IMR-90 (cell line): ENCODE measurements around the gene CST4. TPM values are rescaled to one million over a fixed set of nuclear protein-coding genes. Genes with fewer than 3 reads are reported as not detected.
A peak's percentile ranks its signal among the peaks of the same experiment; 100 is the strongest.
"Not testable (repeated sequence)": the region's sequence is repeated elsewhere in the genome, so short reads cannot be mapped to it uniquely, and the experiment has no call there.

ENCODE experiments used
- ATAC-seq: fragments of 200-7000 bp; cut with Tn5 transposase; 2 replicates; pipeline ENCODE4 v1.9.1; 2020; ENCODE audit warnings: low read depth, mild to moderate bottlenecking, moderate library complexity
- BruUV-seq: library from RNA; stranded (reverse); fragments of 400-500 nt; replicated peaks from 2 replicates; lab custom pipeline; 2021; lab: Mats Ljungman, UMichigan
- CTCF ChIA-PET: fragments of 300-600 bp; formaldehyde crosslinking; extraction: SDS; loops from one replicate; lab custom pipeline; 2021; ENCODE audit warnings: antibody characterized with exemption; lab: Yijun Ruan, JAX
- POLR2A ChIA-PET: fragments of 300-600 bp; sonication (Branson Sonifier 250); formaldehyde crosslinking; loops from one replicate; lab custom pipeline; 2022; ENCODE audit warnings: antibody characterized with exemption; ENCODE audit not compliant: unreplicated experiment; lab: Charles Lee
- DNase-seq: peaks from one replicate; pipeline ENCODE4 v3.0.0; 2013
- H2AFZ ChIP-seq: replicated peaks from 2 replicates; pipeline ENCODE3; 2013; ENCODE audit warnings: low read length, mild to moderate bottlenecking; ENCODE audit not compliant: poor library complexity
- H2AK5ac ChIP-seq: 2 replicates; pipeline ENCODE4 v1.6.1; 2013; ENCODE audit warnings: low read depth, low read length, inconsistent platforms
- H2AK9ac ChIP-seq: replicated peaks from 2 replicates; pipeline ENCODE3; 2013; ENCODE audit warnings: mild to moderate bottlenecking, low read depth, low read length, moderate library complexity; ENCODE audit not compliant: poor library complexity
- H2BK120ac ChIP-seq: 2 replicates; pipeline ENCODE4 v1.6.1; 2013; ENCODE audit warnings: low read depth, low read length, inconsistent platforms
- H2BK15ac ChIP-seq: 3 replicates; pipeline ENCODE4 v1.6.1; 2013; ENCODE audit warnings: low read depth, low read length, inconsistent platforms
- H2BK20ac ChIP-seq: 2 replicates; pipeline ENCODE4 v1.6.1; 2013; ENCODE audit warnings: low read depth, mild to moderate bottlenecking, inconsistent platforms, low read length, moderate library complexity
- H2BK5ac ChIP-seq: 2 replicates; pipeline ENCODE4 v1.6.1; 2013; ENCODE audit warnings: mild to moderate bottlenecking, low read depth, low read length, inconsistent platforms; ENCODE audit not compliant: poor library complexity, severe bottlenecking
- H3K14ac ChIP-seq: replicated peaks from 2 replicates; pipeline ENCODE4 v1.6.1; 2013; ENCODE audit warnings: low read depth, low read length, inconsistent platforms
- H3K18ac ChIP-seq: 2 replicates; pipeline ENCODE4 v1.6.1; 2013; ENCODE audit warnings: low read depth, low read length, control low read depth
- H3K23ac ChIP-seq: 2 replicates; pipeline ENCODE4 v1.6.1; 2013; ENCODE audit warnings: low read depth, low read length, inconsistent platforms
- H3K27ac ChIP-seq: 2 replicates; pipeline ENCODE4 v1.5.1; 2013; ENCODE audit warnings: mild to moderate bottlenecking, control low read depth, low read length; ENCODE audit not compliant: insufficient read depth
- H3K27me3 ChIP-seq: 2 replicates; pipeline ENCODE4 v1.6.1; 2013; ENCODE audit warnings: low read length; ENCODE audit not compliant: control insufficient read depth, insufficient read depth
- H3K36me3 ChIP-seq: 2 replicates; pipeline ENCODE4 v1.6.1; 2013; ENCODE audit warnings: low read length, mixed read lengths; ENCODE audit not compliant: control insufficient read depth, insufficient read depth
- H3K4ac ChIP-seq: 2 replicates; pipeline ENCODE4 v1.6.1; 2013; ENCODE audit warnings: low read depth, low read length, inconsistent platforms
- H3K4me1 ChIP-seq: 2 replicates; pipeline ENCODE4 v1.6.1; 2013; ENCODE audit warnings: low read length, mixed read lengths; ENCODE audit not compliant: control insufficient read depth, insufficient read depth
- H3K4me2 ChIP-seq: 2 replicates; pipeline ENCODE4 v1.6.1; 2013; ENCODE audit warnings: low read depth, mild to moderate bottlenecking, control low read depth, low read length, moderate library complexity
- H3K4me3 ChIP-seq: 2 replicates; pipeline ENCODE4 v1.5.1; 2013; ENCODE audit warnings: low read depth, mild to moderate bottlenecking, control low read depth, low read length, moderate library complexity; ENCODE audit not compliant: insufficient read depth
- H3K56ac ChIP-seq: 2 replicates; pipeline ENCODE4 v1.6.1; 2013; ENCODE audit warnings: low read length, inconsistent platforms; ENCODE audit not compliant: insufficient read depth; ENCODE audit errors: extremely low read depth
- H3K79me1 ChIP-seq, 2 experiments: 2 replicates each; pipeline ENCODE4 v1.6.1; 2013; ENCODE audit warnings: low read length in 2 of 2, inconsistent platforms in 1 of 2, low read depth in 1 of 2
- H3K9ac ChIP-seq: 2 replicates; pipeline ENCODE4 v1.6.1; 2013; ENCODE audit warnings: low read depth, low read length, control low read depth
- H3K9me1 ChIP-seq: 2 replicates; pipeline ENCODE4 v1.6.1; 2013; ENCODE audit warnings: low read length, inconsistent platforms; ENCODE audit not compliant: insufficient read depth
- H3K9me3 ChIP-seq: 2 replicates; pipeline ENCODE4 v1.6.1; 2013; ENCODE audit warnings: low read length; ENCODE audit not compliant: control insufficient read depth, insufficient read depth
- H4K20me1 ChIP-seq: 2 replicates; pipeline ENCODE4 v1.6.1; 2013; ENCODE audit warnings: low read length, inconsistent platforms; ENCODE audit not compliant: insufficient read depth
- H4K5ac ChIP-seq: 2 replicates; pipeline ENCODE4 v1.6.1; 2013; ENCODE audit warnings: mild to moderate bottlenecking, low read depth, low read length, control low read depth
- H4K8ac ChIP-seq, 2 experiments: 2 replicates each; pipeline ENCODE4 v1.6.1; 2013; ENCODE audit warnings: low read depth in 2 of 2, low read length in 2 of 2, control low read depth in 1 of 2, inconsistent platforms in 1 of 2
- H4K91ac ChIP-seq: 2 replicates; pipeline ENCODE4 v1.6.1; 2013; ENCODE audit warnings: low read depth, low read length, inconsistent platforms; ENCODE audit not compliant: insufficient read depth
- CTCF ChIP-seq: conservative IDR thresholded peaks from 2 replicates; pipeline ENCODE4 v1.5.1; 2012; ENCODE audit warnings: mild to moderate bottlenecking, low read depth, low read length, improper control_type of control experiment
- RAD21 ChIP-seq: IDR thresholded peaks from 2 replicates; pipeline ENCODE4 v1.6.1; 2012; ENCODE audit warnings: low read length, improper control_type of control experiment
- SMC3 ChIP-seq: fragments of 150-350 bp; IDR thresholded peaks from 2 replicates; pipeline ENCODE4 v1.6.1; 2016; ENCODE audit warnings: low read depth, mild to moderate bottlenecking, antibody characterized with exemption, low read length, moderate library complexity
- WGBS, 2 experiments: methylation state at CpG; one replicate each; pipeline versions ENCODE4 v1.1.5 to v1.1.7; 2013; ENCODE audit warnings: missing lambda C conversion rate in 2 of 2; ENCODE audit not compliant: insufficient read length in 1 of 2; ENCODE audit errors: extremely low coverage in 2 of 2; 5-methylcytosine and 5-hydroxymethylcytosine counted together
- dilution Hi-C: fragments of 300-500 bp; cut with HindIII; formaldehyde crosslinking; loops from one replicate; pipeline ENCODE4 v1.14.3; 2018; ENCODE audit warnings: low sequenced_read_pairs; ENCODE audit not compliant: unreplicated experiment
- in situ Hi-C: fragments of 300-500 bp; cut with MboI; formaldehyde crosslinking; loops from 3 replicates; pipeline ENCODE4 v1.14.3; 2019; ENCODE audit warnings: low sequenced_read_pairs, inconsistent platforms, mixed read lengths
- intact Hi-C: fragments of 100-400 bp; cut with micrococcal nuclease; formaldehyde crosslinking; loops from 2 replicates; pipeline ENCODE4 v1.10.0; 2022
- polyA plus RNA-seq, 3 experiments: library from polyadenylated mRNA; depleted of rRNA; stranded (reverse); fragments of >200 nt; gene quantifications; 2 replicates each; pipeline ENCODE4 v1.2.3, GENCODE V29; 2012; ENCODE audit warnings: low replicate concordance in 1 of 3
- total RNA-seq: library from RNA; depleted of rRNA; stranded (reverse); fragments of >200 nt; gene quantifications from 2 replicates; pipeline ENCODE4 v1.2.3, GENCODE V29; 2012

CST4 gene
- total and polyA plus RNA-seq, 2 of the 4 experiments (the other 2 are of a cell fraction) = not detected

- POLR2A ChIA-PET, H3K79me1 ChIP-seq, H3K4me3 ChIP-seq, H2BK5ac ChIP-seq, H2BK15ac ChIP-seq, H3K14ac ChIP-seq, BruUV-seq, in situ Hi-C loops, H4K91ac ChIP-seq, H3K27ac ChIP-seq, H2AK5ac ChIP-seq, H3K4ac ChIP-seq, H3K4me2 ChIP-seq, H2AFZ ChIP-seq, H3K9me1 ChIP-seq, H2BK20ac ChIP-seq, H3K4me1 ChIP-seq, H3K18ac ChIP-seq, dilution Hi-C loops, H3K9me3 ChIP-seq, H2AK9ac ChIP-seq, H3K23ac ChIP-seq, H4K5ac ChIP-seq, H3K36me3 ChIP-seq, H3K9ac ChIP-seq, CTCF ChIA-PET, H3K56ac ChIP-seq, H3K27me3 ChIP-seq, H2BK120ac ChIP-seq, H4K8ac ChIP-seq, H4K20me1 ChIP-seq: not testable (repeated sequence)
- TF ChIP-seq CTCF (peak; percentile 36), RAD21 (peak; percentile 41; the same call in 1 of the 2 replicates), SMC3 (peak; percentile 23; the same call in 1 of the 2 replicates)
- DNase-seq (peak; percentile 12), ATAC-seq (peak; percentile 98)
- intact Hi-C loops = loop anchor here (10.0 kb wide), 1 partner anchor 59 kb away; no protein-coding TSS in a partner anchor
- whole genome bisulfite sequencing, 2 experiments = no CpG with 5 or more reads among the region's 2 CpGs
Measured at GRCh38 chr20:23723659-23724307, 34.9 kb upstream of the CST4 start.

GRCh38 chr20:23722851-23723250 lies 34.0 kb upstream of the CST4 start:
- H3K4me3 ChIP-seq, H3K14ac ChIP-seq, dilution Hi-C loops, H2BK20ac ChIP-seq, H4K91ac ChIP-seq, H3K9me1 ChIP-seq, H3K4ac ChIP-seq, H3K9me3 ChIP-seq, H2AFZ ChIP-seq, H3K56ac ChIP-seq, H3K79me1 ChIP-seq, H3K36me3 ChIP-seq, H2AK9ac ChIP-seq, H4K8ac ChIP-seq, H3K27ac ChIP-seq, H3K18ac ChIP-seq, DNase-seq, H3K4me1 ChIP-seq, H2BK15ac ChIP-seq, H2BK5ac ChIP-seq, H2AK5ac ChIP-seq, in situ Hi-C loops, H3K27me3 ChIP-seq, POLR2A ChIA-PET, H3K23ac ChIP-seq, ATAC-seq, H4K20me1 ChIP-seq, H2BK120ac ChIP-seq, H3K4me2 ChIP-seq, H4K5ac ChIP-seq, BruUV-seq, H3K9ac ChIP-seq: not testable (repeated sequence)
- CTCF ChIA-PET = interaction anchor here (1.4 kb wide), 1 partner anchor 54 kb away, joined by 5 read pairs; no protein-coding TSS in a partner anchor
- 58% methylated on average over 3 of the region's 5 CpGs; no CpG with 5 or more reads in 1 of the 2 experiments for WGBS, 2 experiments
- intact Hi-C loops = loop anchor here (10.0 kb wide), 1 partner anchor 58 kb away; no protein-coding TSS in a partner anchor
